ENCODE results near the gene HAUS8.

GRCh38 chr19:17080440-17080801 is 5.2 kb upstream of the HAUS8 start:
- TF ChIP-seq, protein P1, sequence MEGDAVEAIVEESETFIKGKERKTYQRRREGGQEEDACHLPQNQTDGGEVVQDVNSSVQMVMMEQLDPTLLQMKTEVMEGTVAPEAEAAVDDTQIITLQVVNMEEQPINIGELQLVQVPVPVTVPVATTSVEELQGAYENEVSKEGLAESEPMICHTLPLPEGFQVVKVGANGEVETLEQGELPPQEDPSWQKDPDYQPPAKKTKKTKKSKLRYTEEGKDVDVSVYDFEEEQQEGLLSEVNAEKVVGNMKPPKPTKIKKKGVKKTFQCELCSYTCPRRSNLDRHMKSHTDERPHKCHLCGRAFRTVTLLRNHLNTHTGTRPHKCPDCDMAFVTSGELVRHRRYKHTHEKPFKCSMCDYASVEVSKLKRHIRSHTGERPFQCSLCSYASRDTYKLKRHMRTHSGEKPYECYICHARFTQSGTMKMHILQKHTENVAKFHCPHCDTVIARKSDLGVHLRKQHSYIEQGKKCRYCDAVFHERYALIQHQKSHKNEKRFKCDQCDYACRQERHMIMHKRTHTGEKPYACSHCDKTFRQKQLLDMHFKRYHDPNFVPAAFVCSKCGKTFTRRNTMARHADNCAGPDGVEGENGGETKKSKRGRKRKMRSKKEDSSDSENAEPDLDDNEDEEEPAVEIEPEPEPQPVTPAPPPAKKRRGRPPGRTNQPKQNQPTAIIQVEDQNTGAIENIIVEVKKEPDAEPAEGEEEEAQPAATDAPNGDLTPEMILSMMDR (conservative IDR thresholded peaks at IDR 0.05; ENCODE audit: low read depth, low read length), result no peak
- no peak for TF ChIP-seq EZH2 (IDR thresholded peaks at IDR 0.05; ENCODE audit: low read length, unreplicated experiment)
- no peak for TF ChIP-seq EZH2phosphoT487 (IDR thresholded peaks at IDR 0.05; ENCODE audit: borderline replicate concordance, low read length)

Data from PC-3 (cell line).